Body of pancreas (tissue), 4 donors: ENCODE data around the gene ISOC2.

ENCODE experiments used
- POLR2A ChIP-seq, 3 donors: fragments of 450-650 bp; IDR thresholded peaks; one replicate each; pipeline ENCODE4 v1.6.1; 2016; ENCODE audit warnings: antibody characterized with exemption in 3 of 3, mild to moderate bottlenecking in 2 of 3
- TF ChIP-seq, protein P1 (sequence below), 7 experiments: fragments of 450-650 bp in 4 of 7; fragments of 200-600 bp in 3 of 7; sonication (generic) in 3 of 7; IDR thresholded peaks; one replicate each; pipeline ENCODE4 v1.5.1; 2016 to 2019; ENCODE audit warnings: antibody characterized with exemption in 7 of 7

DNA sequence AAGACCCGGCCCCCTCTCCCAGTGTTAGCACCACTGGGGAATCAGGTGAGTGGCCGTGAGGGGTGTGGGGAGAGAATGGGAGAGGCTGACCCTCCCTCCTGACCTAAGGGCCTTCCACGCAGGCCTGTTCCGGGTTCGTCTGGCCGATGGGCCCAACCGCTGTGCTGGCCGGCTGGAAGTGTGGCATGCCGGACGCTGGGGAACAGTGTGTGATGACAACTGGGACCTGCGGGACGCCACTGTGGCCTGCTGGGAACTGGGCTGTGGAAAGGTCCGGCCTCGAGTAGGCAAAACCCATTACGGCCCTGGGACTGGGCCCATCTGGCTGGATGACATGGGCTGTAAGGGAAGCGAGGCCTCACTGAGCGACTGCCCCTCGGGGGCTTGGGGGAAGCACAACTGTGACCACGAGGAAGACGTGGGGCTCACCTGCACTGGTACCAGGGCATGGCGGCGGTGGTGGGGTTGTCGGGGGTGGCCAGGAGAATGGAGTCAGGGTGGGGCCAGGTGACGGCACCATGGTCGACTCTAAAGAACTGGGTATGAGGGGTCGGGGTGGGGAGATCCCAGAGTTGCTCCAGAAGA is 39.0 kb upstream of the ISOC2 start:
- TF ChIP-seq, protein P1, sequence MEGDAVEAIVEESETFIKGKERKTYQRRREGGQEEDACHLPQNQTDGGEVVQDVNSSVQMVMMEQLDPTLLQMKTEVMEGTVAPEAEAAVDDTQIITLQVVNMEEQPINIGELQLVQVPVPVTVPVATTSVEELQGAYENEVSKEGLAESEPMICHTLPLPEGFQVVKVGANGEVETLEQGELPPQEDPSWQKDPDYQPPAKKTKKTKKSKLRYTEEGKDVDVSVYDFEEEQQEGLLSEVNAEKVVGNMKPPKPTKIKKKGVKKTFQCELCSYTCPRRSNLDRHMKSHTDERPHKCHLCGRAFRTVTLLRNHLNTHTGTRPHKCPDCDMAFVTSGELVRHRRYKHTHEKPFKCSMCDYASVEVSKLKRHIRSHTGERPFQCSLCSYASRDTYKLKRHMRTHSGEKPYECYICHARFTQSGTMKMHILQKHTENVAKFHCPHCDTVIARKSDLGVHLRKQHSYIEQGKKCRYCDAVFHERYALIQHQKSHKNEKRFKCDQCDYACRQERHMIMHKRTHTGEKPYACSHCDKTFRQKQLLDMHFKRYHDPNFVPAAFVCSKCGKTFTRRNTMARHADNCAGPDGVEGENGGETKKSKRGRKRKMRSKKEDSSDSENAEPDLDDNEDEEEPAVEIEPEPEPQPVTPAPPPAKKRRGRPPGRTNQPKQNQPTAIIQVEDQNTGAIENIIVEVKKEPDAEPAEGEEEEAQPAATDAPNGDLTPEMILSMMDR (IDR thresholded peaks at IDR 0.05): no peak
- no peak for TF ChIP-seq POLR2A (IDR thresholded peaks at IDR 0.05)
